ENCODE measurements around the gene PTPRK.

The PTPRK gene

GRCh38 chr6:128238225-128238624, 282.2 kb downstream of the PTPRK start:
- no peak for DNase-seq

DNA sequence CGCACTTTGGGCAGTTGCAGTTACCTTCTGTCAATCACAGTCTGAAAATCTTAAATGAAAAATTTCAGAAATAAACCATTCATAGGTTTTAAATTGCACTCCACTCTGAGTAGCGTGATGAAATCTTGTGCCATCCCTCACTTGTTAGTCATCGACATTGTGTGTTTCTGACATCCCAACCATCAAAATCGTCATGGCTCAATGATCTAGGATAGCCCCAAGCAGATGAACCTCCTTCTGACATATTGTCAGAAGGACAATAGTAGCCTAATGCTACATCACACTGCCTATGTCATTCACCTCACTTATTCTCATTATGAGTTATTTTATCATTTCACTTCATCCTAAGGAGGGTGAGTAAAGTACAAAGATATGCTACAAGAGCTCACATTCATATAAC, 284.8 kb downstream of the PTPRK start:
- DNase-seq, result no peak

DNA sequence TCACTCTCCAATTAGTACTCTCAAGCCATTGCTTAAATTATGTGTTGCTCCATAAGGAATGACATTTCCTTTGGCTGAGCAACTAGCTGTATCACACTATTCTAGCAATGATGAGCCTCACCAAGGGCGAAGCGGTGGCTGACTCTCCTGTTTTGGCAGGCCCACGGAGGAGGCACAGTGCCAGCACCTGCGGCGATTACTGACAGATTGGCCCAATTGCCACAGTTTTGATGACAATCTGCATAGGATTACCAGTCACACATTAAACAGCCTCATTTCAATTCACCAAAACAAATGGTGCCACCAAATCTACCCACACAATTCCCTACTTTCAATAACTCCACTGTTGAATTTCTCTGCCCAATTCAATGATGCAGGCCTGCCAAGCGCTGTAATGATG, 286.9 kb downstream of the PTPRK start:
- no peak for DNase-seq

GRCh38 chr6:128230267-128230989, 290.0 kb downstream of the PTPRK start:
- DNase-seq, result no peak

DNA sequence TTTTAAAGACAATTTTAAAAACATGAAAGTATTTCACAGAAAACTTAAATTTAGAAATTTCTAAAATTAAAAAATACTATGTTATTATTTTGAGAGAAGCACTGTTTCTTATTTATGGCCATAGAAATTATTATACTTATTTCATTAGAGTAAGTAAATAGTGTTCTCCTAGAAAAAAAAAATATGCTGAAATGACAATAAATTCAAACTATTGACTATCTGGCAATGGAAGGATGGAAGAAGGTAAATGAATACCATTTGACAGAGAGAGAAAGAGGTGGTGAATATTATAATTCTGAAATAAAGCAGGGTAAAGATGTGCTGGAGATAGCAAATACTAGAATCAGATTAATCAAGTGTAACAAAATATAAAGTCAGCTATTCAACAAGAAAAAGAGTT, 294.8 kb downstream of the PTPRK start:
- no peak for DNase-seq

DNA sequence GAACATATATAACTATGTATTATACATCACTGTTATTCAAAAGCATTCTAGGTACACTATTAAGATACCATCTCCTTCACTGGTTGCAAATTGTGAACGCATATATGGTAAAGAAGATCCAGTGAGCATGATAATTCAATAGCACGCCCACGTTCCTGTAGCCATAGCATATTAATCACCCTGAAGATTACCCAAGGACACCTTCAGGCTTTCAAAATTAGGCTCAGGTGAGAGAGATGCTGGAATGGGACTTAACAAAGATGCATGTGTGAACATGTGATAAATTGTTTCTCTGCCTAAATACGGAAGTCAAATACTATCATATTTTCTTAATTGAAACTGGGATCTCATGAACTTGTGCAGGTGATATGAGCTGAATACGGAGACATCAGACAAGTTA, 303.5 kb downstream of the PTPRK start:
- DNase-seq, result no peak

DNA sequence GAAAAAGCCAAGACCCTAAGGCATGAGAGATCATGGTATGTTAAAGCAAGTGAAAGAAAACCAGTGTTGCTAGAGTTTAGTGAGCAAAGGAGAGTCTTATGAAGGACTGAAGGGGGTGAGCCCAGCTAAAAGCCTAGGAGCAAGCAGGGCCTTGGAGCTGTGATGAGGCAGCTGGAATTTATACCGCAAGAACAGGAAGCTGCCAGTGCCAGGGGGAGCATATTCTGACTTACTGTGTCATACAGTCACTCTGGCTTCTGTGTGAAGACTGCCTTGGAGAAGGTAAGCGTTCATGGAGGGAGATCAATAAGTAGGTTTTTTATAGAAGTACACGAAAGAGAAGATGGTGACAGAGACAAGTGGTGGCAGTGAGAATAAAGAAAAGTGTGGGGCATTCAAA, 310.6 kb downstream of the PTPRK start:
- no peak for DNase-seq

- no peak for DNase-seq
Observed at GRCh38 chr6:128208851-128209580, 311.4 kb downstream of the PTPRK start.

- DNase-seq, result no peak
Observed at GRCh38 chr6:128208078-128208477, 312.3 kb downstream of the PTPRK start.

- no peak for DNase-seq
Observed at GRCh38 chr6:128206610-128207426, 313.6 kb downstream of the PTPRK start.

GRCh38 chr6:128204616-128205015, 315.8 kb downstream of the PTPRK start:
- no peak for DNase-seq

- no peak for DNase-seq
Observed at GRCh38 chr6:128202169-128202765, 318.1 kb downstream of the PTPRK start.

DNA sequence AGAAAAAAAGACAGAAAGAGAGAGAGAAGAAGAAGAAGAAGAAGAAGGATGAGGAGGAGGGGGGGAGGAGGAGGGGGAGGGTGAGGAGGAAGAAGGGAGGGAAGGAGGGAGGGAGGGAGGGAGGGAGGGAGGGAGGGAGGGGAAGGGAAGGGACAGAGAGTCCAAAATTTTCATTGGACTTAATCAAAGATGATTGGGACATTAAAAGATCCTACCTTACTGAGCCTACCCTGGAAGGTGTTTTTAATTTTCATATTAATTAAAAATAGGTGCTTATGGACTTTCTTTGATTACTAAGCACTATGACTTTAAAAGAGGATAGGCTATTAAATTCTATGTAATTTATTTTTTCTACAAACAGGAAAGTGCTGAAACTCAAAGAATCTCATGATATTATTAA, 319.6 kb downstream of the PTPRK start:
- DNase-seq, result no peak

DNA sequence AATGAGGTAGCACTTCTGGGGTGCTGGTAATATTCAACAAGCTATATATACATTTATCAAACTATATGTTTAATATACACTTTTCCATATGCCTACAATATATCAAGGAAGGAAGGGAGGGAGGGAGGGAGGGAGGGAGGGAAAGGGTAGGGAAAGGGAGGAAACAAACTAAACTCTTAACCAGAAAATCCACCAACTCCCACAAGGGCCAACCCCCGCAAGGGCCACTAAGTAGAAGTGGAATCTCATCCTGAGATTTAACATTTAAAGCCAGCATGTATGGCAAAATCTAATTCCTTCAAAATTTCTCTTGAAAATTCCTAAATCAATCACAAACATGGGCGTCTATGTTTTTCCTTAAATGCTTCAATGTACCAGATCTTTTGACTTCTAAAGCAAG, 320.9 kb downstream of the PTPRK start:
- DNase-seq, result no peak

DNA sequence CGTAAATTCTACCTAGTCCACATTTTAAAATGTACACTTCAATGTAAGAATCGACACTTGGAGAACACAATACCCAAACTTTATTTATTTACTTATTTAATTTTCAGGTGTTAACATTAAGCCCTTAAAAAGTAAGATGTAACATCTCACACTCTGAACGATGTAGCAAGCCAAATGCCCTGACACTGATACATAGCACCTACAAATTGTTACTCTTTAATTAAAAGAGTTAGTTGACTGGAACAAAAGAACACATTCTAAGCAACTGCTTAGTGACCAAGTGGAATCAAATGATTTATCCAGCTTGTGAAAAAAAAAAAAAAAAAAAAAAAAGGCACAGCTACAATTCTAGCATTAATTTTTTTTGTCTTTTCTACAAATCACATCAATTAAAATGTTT, 327.4 kb downstream of the PTPRK start:
- no peak for DNase-seq

DNA sequence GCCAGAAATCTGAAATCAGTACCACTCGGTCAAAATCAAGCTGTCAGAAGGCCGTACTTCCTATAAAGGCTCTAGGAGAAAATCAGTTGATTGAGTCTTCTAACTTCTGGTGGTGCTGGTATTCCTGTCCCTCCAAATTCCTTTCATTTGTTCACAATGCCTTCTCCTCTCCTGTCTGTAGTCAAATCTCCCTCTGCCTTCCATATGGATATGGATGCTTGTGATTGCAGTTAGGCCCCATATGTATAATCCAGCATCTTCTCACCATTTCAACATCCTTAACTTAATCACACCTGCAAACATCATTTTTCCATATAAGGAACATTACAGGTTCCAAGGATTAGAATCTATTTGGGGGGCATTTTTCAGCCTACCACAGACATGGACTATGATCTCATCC, 331.7 kb downstream of the PTPRK start:
- DNase-seq, result no peak

DNA sequence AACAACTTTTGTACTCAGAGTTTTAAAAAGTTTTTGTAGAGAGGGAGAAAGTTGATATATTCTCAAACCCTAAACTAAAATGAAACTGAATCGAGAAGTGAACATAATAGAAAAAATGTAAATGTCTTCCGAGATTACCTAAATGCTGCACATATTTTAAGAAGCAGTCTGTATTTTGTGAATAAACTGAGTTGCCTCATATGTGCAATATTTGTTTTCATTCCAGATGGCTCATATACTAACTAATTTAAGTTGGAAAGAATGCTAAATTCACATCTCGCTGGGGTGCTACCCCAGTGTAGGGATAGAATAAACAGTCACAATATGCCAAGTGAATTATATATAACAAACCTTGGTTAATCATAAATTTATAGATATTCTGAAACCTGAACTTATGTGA, 333.7 kb downstream of the PTPRK start:
- DNase-seq, result no peak

DNA sequence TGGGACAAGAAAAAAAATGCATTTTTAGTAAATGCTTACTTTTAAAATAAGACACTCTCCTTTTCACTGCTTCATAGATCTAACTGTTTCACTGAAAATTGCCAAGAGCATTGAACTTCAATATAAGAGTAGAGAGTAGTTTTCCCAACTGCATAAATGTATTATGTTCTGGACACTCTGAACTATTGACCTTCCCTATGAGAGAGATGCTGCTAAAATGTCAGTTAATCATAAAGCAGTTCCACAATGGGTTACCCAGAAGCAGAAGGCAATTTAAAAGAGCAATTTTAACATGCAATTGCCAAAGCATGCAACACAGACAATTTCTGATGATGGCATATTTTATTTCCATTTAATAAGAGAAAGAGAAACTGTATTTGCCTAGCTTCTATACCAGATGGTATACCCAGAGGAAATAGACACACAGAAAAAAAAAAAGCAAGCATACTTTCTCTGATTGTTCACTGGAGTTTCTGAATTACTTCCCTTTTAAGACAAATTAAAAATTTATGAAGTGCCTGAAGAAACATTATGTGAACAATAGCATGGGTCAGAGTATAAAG, 340.4 kb downstream of the PTPRK start:
- no peak for DNase-seq

- no peak for DNase-seq
Observed at GRCh38 chr6:128174724-128175123, 345.7 kb downstream of the PTPRK start.

DNA sequence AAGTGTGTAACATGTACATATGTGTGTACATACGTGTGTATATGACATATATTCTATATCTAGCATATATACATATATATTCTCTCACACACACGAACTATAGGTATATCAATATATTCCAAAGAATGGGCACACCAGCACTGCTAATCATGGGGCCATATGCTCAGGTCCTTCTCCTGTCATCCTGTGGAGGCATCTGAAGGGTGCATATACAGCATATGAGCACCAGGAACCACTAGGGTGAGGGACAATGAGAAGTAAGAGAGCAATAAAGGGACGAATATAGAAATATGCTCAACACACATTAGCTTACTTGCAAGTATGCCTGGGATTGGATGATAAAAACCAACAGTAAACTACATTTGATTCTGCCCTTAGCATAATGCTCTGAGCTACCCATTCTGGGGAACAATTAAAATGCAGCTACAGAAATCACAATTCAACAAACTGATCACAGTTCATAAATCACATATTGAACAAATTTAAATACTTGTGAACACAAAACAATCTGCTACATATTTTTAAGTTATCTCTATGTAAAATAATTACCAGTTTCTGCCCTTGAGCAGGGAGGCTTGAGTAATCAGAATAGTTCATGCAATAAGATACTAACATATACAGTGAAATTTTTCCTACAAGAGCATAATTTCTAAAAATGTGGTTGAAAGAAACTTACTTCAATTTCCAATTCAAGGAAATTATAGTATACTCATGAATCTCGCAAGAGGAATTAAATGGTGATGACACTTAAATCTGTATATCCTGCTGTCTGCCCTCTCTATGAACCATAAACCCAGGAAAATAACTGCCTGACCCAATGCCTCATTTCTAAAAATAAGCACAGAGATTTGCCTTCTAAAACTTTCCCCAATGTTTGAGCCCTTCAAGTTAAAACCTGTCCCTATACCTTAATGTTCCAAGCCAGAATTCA, 347.4 kb downstream of the PTPRK start:
- no peak for DNase-seq

DNA sequence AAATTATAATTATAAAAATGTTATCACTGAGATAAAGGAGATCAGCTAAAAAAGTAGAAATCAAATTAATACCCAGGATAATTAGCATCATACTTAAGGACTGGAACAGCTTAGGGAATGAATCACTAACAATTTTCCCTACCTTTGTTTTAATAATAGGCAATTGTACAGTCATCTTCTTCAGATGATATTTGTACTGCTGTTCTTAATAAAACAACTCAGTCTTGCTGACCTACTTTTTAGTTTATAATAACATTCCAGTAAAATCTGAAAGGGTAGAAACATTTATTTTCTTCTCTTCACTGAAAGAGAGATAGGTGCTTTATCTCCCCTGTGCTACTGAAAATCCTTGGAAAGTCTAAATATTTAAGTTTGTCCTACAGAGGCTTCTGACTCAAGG, 348.3 kb downstream of the PTPRK start:
- no peak for DNase-seq

DNA sequence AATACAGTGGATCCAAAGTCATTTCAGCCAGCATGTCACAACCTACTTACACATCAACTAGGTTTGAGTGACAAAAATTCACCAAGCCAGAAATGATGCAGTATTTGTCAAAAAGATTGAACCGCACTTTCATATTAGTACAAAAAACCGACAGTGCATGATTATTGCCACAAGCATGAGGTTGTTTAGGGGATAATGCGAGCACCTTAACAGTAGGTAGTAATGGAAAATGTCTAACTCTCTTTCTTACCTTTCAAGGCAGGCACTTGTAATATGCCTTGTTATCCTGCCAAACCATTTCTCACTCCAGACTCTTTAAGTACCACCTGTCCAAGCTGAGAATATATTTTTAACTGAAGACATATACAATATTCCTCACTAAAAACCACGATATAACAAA, 349.2 kb downstream of the PTPRK start:
- DNase-seq, result no peak
